H9 (cell line): ENCODE measurements around the gene CEACAM6. TPM values are rescaled to one million over a fixed set of nuclear protein-coding genes. Genes with fewer than 3 reads are reported as not detected.

Experiments
- DNase-seq: peaks from one replicate; pipeline ENCODE4 v3.0.0-alpha.2; 2017
- H2AFZ ChIP-seq: one replicate; pipeline ENCODE4 v1.6.1; 2013; ENCODE audit warnings: mild to moderate bottlenecking, low read length, control low read depth, moderate library complexity
- H2AK5ac ChIP-seq: 2 replicates; pipeline ENCODE4 v1.6.1; 2013; ENCODE audit warnings: low read length, control low read depth, mixed read lengths; ENCODE audit not compliant: insufficient read length
- H2BK120ac ChIP-seq: one replicate; pipeline ENCODE4 v1.6.1; 2013; ENCODE audit warnings: low read depth, mild to moderate bottlenecking, low read length, control low read depth, inconsistent platforms; ENCODE audit not compliant: poor library complexity, severe bottlenecking
- H2BK12ac ChIP-seq: 2 replicates; pipeline ENCODE4 v1.6.1; 2013; ENCODE audit warnings: low read length, control low read depth, mixed read lengths, low read depth; ENCODE audit not compliant: insufficient read length
- H2BK15ac ChIP-seq: 2 replicates; pipeline ENCODE4 v1.6.1; 2013; ENCODE audit warnings: low read depth, low read length, control low read depth
- H2BK20ac ChIP-seq: one replicate; pipeline ENCODE4 v1.6.1; 2013; ENCODE audit warnings: low read depth, mild to moderate bottlenecking, low read length, control low read depth, inconsistent platforms; ENCODE audit not compliant: poor library complexity, severe bottlenecking
- H2BK5ac ChIP-seq: 2 replicates; pipeline ENCODE4 v1.6.1; 2013; ENCODE audit warnings: low read length, control low read depth, mixed read lengths; ENCODE audit not compliant: insufficient read length
- H3K14ac ChIP-seq: 2 replicates; pipeline ENCODE4 v1.6.1; 2013; ENCODE audit warnings: low read length, control low read depth; ENCODE audit not compliant: insufficient read depth
- H3K18ac ChIP-seq: 2 replicates; pipeline ENCODE4 v1.6.1; 2013; ENCODE audit warnings: low read depth, mild to moderate bottlenecking, mixed read lengths, low read length, control low read depth; ENCODE audit not compliant: insufficient read length
- H3K23ac ChIP-seq: 2 replicates; pipeline ENCODE4 v1.6.1; 2013; ENCODE audit warnings: low read length, control low read depth, mixed read lengths, low read depth; ENCODE audit not compliant: insufficient read length
- H3K23me2 ChIP-seq: 2 replicates; pipeline ENCODE4 v1.6.1; 2013; ENCODE audit warnings: low read depth, mild to moderate bottlenecking, mixed read lengths, low read length, control low read depth; ENCODE audit not compliant: insufficient read length, poor library complexity, severe bottlenecking
- H3K27ac ChIP-seq: 2 replicates; pipeline ENCODE4 v1.5.1; 2013; ENCODE audit warnings: low read length, control low read depth, mixed read lengths, low read depth; ENCODE audit not compliant: insufficient read length
- H3K27me3 ChIP-seq: 2 replicates; pipeline ENCODE4 v1.6.1; 2013; ENCODE audit warnings: low read length, control low read depth, inconsistent platforms; ENCODE audit not compliant: insufficient read depth
- H3K4ac ChIP-seq: 2 replicates; pipeline ENCODE4 v1.6.1; 2013; ENCODE audit warnings: low read depth, mild to moderate bottlenecking, control low read depth, inconsistent platforms, low read length, moderate library complexity
- H3K4me1 ChIP-seq: 2 replicates; pipeline ENCODE4 v1.6.1; 2013; ENCODE audit warnings: low read length, control low read depth, inconsistent platforms; ENCODE audit not compliant: insufficient read depth
- H3K4me2 ChIP-seq: 2 replicates; pipeline ENCODE4 v1.6.1; 2013; ENCODE audit warnings: low read length, control low read depth, mixed read lengths; ENCODE audit not compliant: insufficient read length, insufficient read depth
- H3K56ac ChIP-seq: 2 replicates; pipeline ENCODE4 v1.6.1; 2013; ENCODE audit warnings: low read depth, mild to moderate bottlenecking, mixed read lengths, low read length, control low read depth; ENCODE audit not compliant: insufficient read length
- H3K79me1 ChIP-seq: 2 replicates; pipeline ENCODE4 v1.6.1; 2013; ENCODE audit warnings: low read depth, mild to moderate bottlenecking, moderate library complexity, low read length, control low read depth, inconsistent platforms; ENCODE audit not compliant: insufficient read depth, poor library complexity, severe bottlenecking
- H3K79me2 ChIP-seq: 2 replicates; pipeline ENCODE4 v1.6.1; 2013; ENCODE audit warnings: low read length, control low read depth, inconsistent platforms; ENCODE audit not compliant: insufficient read depth
- H3K9ac ChIP-seq: 2 replicates; pipeline ENCODE4 v1.6.1; 2013; ENCODE audit warnings: low read length, control low read depth, mixed read lengths; ENCODE audit not compliant: insufficient read length; ENCODE audit errors: extremely low read depth
- H3K9me3 ChIP-seq: one replicate; pipeline ENCODE4 v1.6.1; 2013; ENCODE audit warnings: low read depth, low read length, inconsistent platforms; ENCODE audit not compliant: control insufficient read depth
- H3T11ph ChIP-seq: one replicate; pipeline ENCODE4 v1.6.1; 2013; ENCODE audit warnings: mild to moderate bottlenecking, low read length, control low read depth, inconsistent platforms
- H4K20me1 ChIP-seq: one replicate; pipeline ENCODE4 v1.6.1; 2013; ENCODE audit not compliant: control insufficient read depth, insufficient read length, insufficient read depth
- H4K5ac ChIP-seq: 2 replicates; pipeline ENCODE4 v1.6.1; 2013; ENCODE audit warnings: low read depth, mild to moderate bottlenecking, mixed read lengths, low read length, control low read depth; ENCODE audit not compliant: insufficient read length
- H4K8ac ChIP-seq: replicated peaks from 2 replicates; pipeline ENCODE4 v1.6.1; 2013; ENCODE audit warnings: low read length, control low read depth, mixed read lengths, low read depth; ENCODE audit not compliant: insufficient read length
- H4K91ac ChIP-seq: 2 replicates; pipeline ENCODE4 v1.6.1; 2013; ENCODE audit warnings: low read depth, mild to moderate bottlenecking, moderate library complexity, mixed read lengths, low read length, control low read depth; ENCODE audit not compliant: insufficient read length
- H3K27ac Mint-ChIP-seq, 3 experiments: 2 replicates in 2 of 3; 3 replicates in 1 of 3; pipeline ENCODE4 v1.8.0; 2020 to 2021; ENCODE audit warnings: mixed read lengths in 3 of 3, mild to moderate bottlenecking in 1 of 3, moderate library complexity in 1 of 3
- H3K27me3 Mint-ChIP-seq: 2 replicates; pipeline ENCODE4 v1.8.0; 2021; ENCODE audit warnings: low read depth, mild to moderate bottlenecking, moderate library complexity, mixed read lengths
- H3K36me3 Mint-ChIP-seq, 3 experiments: 2 replicates in 2 of 3; 3 replicates in 1 of 3; pipeline ENCODE4 v1.8.0; 2020 to 2021; ENCODE audit warnings: low read depth in 3 of 3, mixed read lengths in 3 of 3; ENCODE audit not compliant: insufficient read depth in 1 of 3
- H3K4me1 Mint-ChIP-seq, 2 experiments: 2 replicates each; pipeline ENCODE4 v1.8.0; 2020; ENCODE audit warnings: mixed read lengths in 2 of 2
- H3K4me3 Mint-ChIP-seq, 2 experiments: 2 replicates in 1 of 2; 3 replicates in 1 of 2; pipeline ENCODE4 v1.8.0; 2020 to 2021; ENCODE audit warnings: mild to moderate bottlenecking in 2 of 2, mixed read lengths in 2 of 2, moderate library complexity in 1 of 2
- H3K9me3 Mint-ChIP-seq, 2 experiments: 2 replicates in 1 of 2; 3 replicates in 1 of 2; pipeline ENCODE4 v1.8.0; 2020; ENCODE audit warnings: mild to moderate bottlenecking in 2 of 2, mixed read lengths in 2 of 2, moderate library complexity in 1 of 2
- CTCF ChIP-seq: fragments of 200-600 bp; sonication (generic); conservative IDR thresholded peaks from 3 replicates; pipeline ENCODE4 v1.8.0; 2021; ENCODE audit warnings: antibody characterized with exemption, mild to moderate bottlenecking
- WGBS: extraction: QIAGEN DNeasy Blood & Tissue Kit; methylation state at CpG from one replicate; pipeline ENCODE4 v1.1.7; 2013; ENCODE audit warnings: missing lambda C conversion rate, low lambda C conversion rate, mixed read lengths; ENCODE audit not compliant: insufficient read length; ENCODE audit errors: extremely low coverage; 5-methylcytosine and 5-hydroxymethylcytosine counted together
- total RNA-seq: library from RNA; stranded (reverse); gene quantifications from 2 replicates; pipeline ENCODE4 v1.2.1, GENCODE V29; 2021

The CEACAM6 gene
- total RNA-seq, 1 experiment from 2014 or later = not detected

DNA sequence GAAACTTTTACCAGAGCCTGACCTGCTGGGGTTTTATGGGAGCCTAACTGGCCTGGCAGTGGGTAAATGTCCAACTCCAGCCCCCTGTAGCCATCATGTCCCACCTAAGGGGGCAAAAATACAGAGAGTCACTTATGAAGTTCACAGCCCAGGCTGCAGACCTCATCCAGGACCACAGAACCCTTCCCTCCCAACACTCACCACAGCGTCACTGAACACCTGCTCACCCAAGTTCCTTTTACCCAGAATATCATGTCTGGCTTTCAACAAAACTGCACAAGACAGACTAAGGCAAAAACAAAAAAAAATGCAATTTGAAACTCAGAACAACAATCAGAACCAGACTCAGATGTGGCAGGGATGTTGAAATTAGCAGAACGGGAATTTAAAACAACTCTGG, 47.4 kb downstream of the CEACAM6 start:
- Mint-ChIP-seq H3K36me3 (peaks cover 0 to 19% (median 0%) of the 10 kb centered on the region in 3 experiments; a peak in 3 of 7 replicates), H3K27ac (no peak overlapping the region), H3K4me1 (no peaks in the 10 kb centered on the region), H3K4me3 (no peak overlapping the region), H3K9me3 (peaks cover 14 to 83% of the 10 kb centered on the region in 2 experiments), H3K27me3 (peaks cover 4% of the 10 kb centered on the region)
- Histone ChIP-seq H2BK20ac (no peak overlapping the region), H4K91ac (no peak overlapping the region), H3K4ac (no peak overlapping the region), H3K9ac (no peak overlapping the region), H3K27ac (no peak overlapping the region), H3K56ac (no peak overlapping the region), H3K14ac (no peak overlapping the region; the same call in 1 of the 2 replicates), H2BK12ac (no peak overlapping the region), H3T11ph (no peak overlapping the region), H3K9me3 (no peaks in the 10 kb centered on the region), H4K5ac (no peak overlapping the region), H3K4me1 (no peaks in the 10 kb centered on the region), H3K4me2 (no peak overlapping the region), H3K23ac (no peak overlapping the region), H2BK15ac (no peak overlapping the region), H4K8ac (no peak overlapping the region), H2AK5ac (no peak overlapping the region), H3K18ac (no peak overlapping the region), H3K79me1 (no peaks in the 10 kb centered on the region), H4K20me1 (no peaks in the 10 kb centered on the region), H3K23me2 (no peaks in the 10 kb centered on the region), H2AFZ (no peak overlapping the region), H2BK5ac (no peak overlapping the region), H3K79me2 (no peaks in the 10 kb centered on the region), H2BK120ac (no peak overlapping the region), H3K27me3 (no peaks in the 10 kb centered on the region)
- no peak for TF ChIP-seq CTCF
- no peak for DNase-seq
- WGBS = no CpG with 5 or more reads among the region's 2 CpGs
